SK-N-SH (cell line): ENCODE results near the gene PPP3R1.

Source experiments
- CTCF ChIP-seq: fragments of 200-600 bp; sonication (generic); IDR thresholded peaks from 2 replicates; pipeline ENCODE4 v1.6.1; 2017; ENCODE audit warnings: antibody characterized with exemption, mild to moderate bottlenecking, moderate library complexity
- FOXM1 ChIP-seq: IDR thresholded peaks from 2 replicates; pipeline ENCODE4 v1.4.0; 2012; ENCODE audit warnings: low read depth, mild to moderate bottlenecking
- POLR2AphosphoS5 ChIP-seq: IDR thresholded peaks from 2 replicates; pipeline ENCODE4 v1.6.1; 2012; ENCODE audit warnings: low read depth, low read length
- RFX5 ChIP-seq: IDR thresholded peaks from 2 replicates; pipeline ENCODE4 v1.6.1; 2012; ENCODE audit warnings: mild to moderate bottlenecking, improper control_type of control experiment, low read length
- TAF1 ChIP-seq: IDR thresholded peaks from 2 replicates; pipeline ENCODE4 v1.6.1; 2012; ENCODE audit warnings: low read depth, mild to moderate bottlenecking, low read length, moderate library complexity, borderline replicate concordance
- YY1 ChIP-seq: IDR thresholded peaks from 2 replicates; pipeline ENCODE4 v1.4.0; 2012; ENCODE audit warnings: low read depth, mild to moderate bottlenecking

GRCh38 chr2:68163641-68164040 is 88.7 kb downstream of the PPP3R1 start:
- TF ChIP-seq CTCF = no peak
- no peak for TF ChIP-seq FOXM1
- no peak for TF ChIP-seq YY1
- TF ChIP-seq TAF1 = no peak
- TF ChIP-seq RFX5 = no peak
- TF ChIP-seq POLR2AphosphoS5 = no peak
